Measurements from ENCODE around the gene SALL3.

Gene SALL3

GRCh38 chr18:78991446-78991845, 11.8 kb downstream of the SALL3 start:
- ChIA-PET POLR2A (no interaction called here), CTCF (no interaction called here)
- Histone ChIP-seq H3K27ac (ENCODE audit: extremely low read depth, low read depth, low read length) (no peak overlapping the region), H3K9me3 (ENCODE audit: control insufficient read depth, insufficient read depth, low read depth, low read length) (no peaks in the 10 kb centered on the region), H3K4me3 (ENCODE audit: low read depth, low read length) (no peak overlapping the region), H3K4me1 (ENCODE audit: control insufficient read depth, insufficient read depth, low read length) (peaks cover 20% of the 10 kb centered on the region), H3K36me3 (ENCODE audit: control insufficient read depth in 2 of 2, insufficient read depth in 1 of 2, low read length in 2 of 2) (peaks cover 4 to 19% of the 10 kb centered on the region in 2 experiments; a peak in 2 of 3 replicates)
- TF ChIP-seq ZNF140 (tag by site-specific recombination; IDR thresholded peaks at IDR 0.05) (no peak), ZNF48 (tag by site-specific recombination; IDR thresholded peaks at IDR 0.05) (no peak), WT1 (tag by site-specific recombination; IDR thresholded peaks at IDR 0.05) (no peak), PBX3 (CRISPR knock-in tag; IDR thresholded peaks at IDR 0.05) (no peak), ZNF175 (tag by site-specific recombination; IDR thresholded peaks at IDR 0.05) (no peak), ZFP37 (tag by site-specific recombination; IDR thresholded peaks at IDR 0.05) (no peak), ZNF626 (tag by site-specific recombination; IDR thresholded peaks at IDR 0.05) (no peak), ZNF777 (tag by site-specific recombination; IDR thresholded peaks at IDR 0.05; ENCODE audit: borderline replicate concordance) (no peak), ZNF26 (tag by site-specific recombination; IDR thresholded peaks at IDR 0.05) (no peak), ZNF510 (tag by site-specific recombination; IDR thresholded peaks at IDR 0.05; ENCODE audit: insufficient replicate concordance) (no peak), ZBTB11 (tag by site-specific recombination; conservative IDR thresholded peaks at IDR 0.05; ENCODE audit: low read depth) (no peak), ZNF18 (tag by site-specific recombination; IDR thresholded peaks at IDR 0.05) (no peak), ZNF211 (tag by site-specific recombination; IDR thresholded peaks at IDR 0.05; ENCODE audit: low read depth) (no peak), ZNF791 (tag by site-specific recombination; IDR thresholded peaks at IDR 0.05) (no peak), ZNF747 (tag by site-specific recombination; IDR thresholded peaks at IDR 0.05) (no peak), YY2 (tag by site-specific recombination; IDR thresholded peaks at IDR 0.05) (no peak), BCL11B (tag by site-specific recombination; IDR thresholded peaks at IDR 0.05; ENCODE audit: low read depth) (no peak), ZNF776 (tag by site-specific recombination; IDR thresholded peaks at IDR 0.05; ENCODE audit: borderline replicate concordance) (no peak), ZXDB (tag by site-specific recombination; IDR thresholded peaks at IDR 0.05) (no peak)
